ENCODE results near the gene ZFYVE1.
A peak's percentile ranks its signal among the peaks of the same experiment; 100 is the strongest.

ZFYVE1 gene

GRCh38 chr14:72929316-72930080 lies 97.4 kb downstream of the ZFYVE1 start:
- DNase-seq (ENCODE audit: extremely low read depth, low read depth) = no peak
- no peak overlapping the region for H3K4me3 ChIP-seq (replicated peaks; ENCODE audit: low read depth, low read length)
- no peak for TF ChIP-seq CTCF (IDR thresholded peaks at IDR 0.05; ENCODE audit: low read depth, low read length, missing control alignments)

GRCh38 chr14:72928872-72929271 lies 98.0 kb downstream of the ZFYVE1 start:
- H3K4me3 ChIP-seq (replicated peaks; ENCODE audit: low read depth, low read length) = no peak overlapping the region
- TF ChIP-seq CTCF (IDR thresholded peaks at IDR 0.05; ENCODE audit: low read depth, low read length, missing control alignments) = no peak
- no peak for DNase-seq (ENCODE audit: extremely low read depth, low read depth)

GRCh38 chr14:72926292-72927028 lies 100.4 kb downstream of the ZFYVE1 start, which contains the start of gene DCAF4:
Gene DCAF4, plus strand, starts transcription at chr14:72926464. Its CDS starts 11,515 bp downstream, at chr14:72937979.
- TF ChIP-seq CTCF (IDR thresholded peaks at IDR 0.05; ENCODE audit: low read depth, low read length, missing control alignments) = no peak
- peak within 1 kb of the TSS; percentile 88 for H3K4me3 ChIP-seq (replicated peaks; ENCODE audit: low read depth, low read length)
- DNase-seq (ENCODE audit: extremely low read depth, low read depth) = peak; percentile 96

- no peak for DNase-seq (ENCODE audit: extremely low read depth, low read depth)
- TF ChIP-seq CTCF (IDR thresholded peaks at IDR 0.05; ENCODE audit: low read depth, low read length, missing control alignments) = no peak
- H3K4me3 ChIP-seq (replicated peaks; ENCODE audit: low read depth, low read length) = peak overlapping the region; percentile 88
These were observed 101.1 kb downstream of the ZFYVE1 start for GRCh38 chr14:72925815-72926291.

- peak overlapping the region; percentile 88 for H3K4me3 ChIP-seq (replicated peaks; ENCODE audit: low read depth, low read length)
- TF ChIP-seq CTCF (IDR thresholded peaks at IDR 0.05; ENCODE audit: low read depth, low read length, missing control alignments) = no peak
- no peak for DNase-seq (ENCODE audit: extremely low read depth, low read depth)
These were observed 101.6 kb downstream of the ZFYVE1 start for GRCh38 chr14:72925171-72925759.

GRCh38 chr14:72924337-72924736 lies 102.6 kb downstream of the ZFYVE1 start:
- H3K4me3 ChIP-seq (replicated peaks; ENCODE audit: low read depth, low read length) = no peak overlapping the region
- no peak for TF ChIP-seq CTCF (IDR thresholded peaks at IDR 0.05; ENCODE audit: low read depth, low read length, missing control alignments)
- DNase-seq (ENCODE audit: extremely low read depth, low read depth) = no peak

Measured in HFF-Myc (cell line).